Gastroesophageal sphincter (tissue), 4 donors: ENCODE data around the gene ADIG. TPM values are rescaled to one million over a fixed set of nuclear protein-coding genes. Genes with fewer than 3 reads are reported as not detected.

Experiments
- ATAC-seq: fragments of 150-250 bp; one replicate; pipeline ENCODE4 v1.9.1; 2016; ENCODE audit warnings: mild to moderate bottlenecking, moderate library complexity
- H3K27ac ChIP-seq, 4 donors: fragments of 200-600 bp; sonication (generic) in 3 of 4; 1 replicate in 3 of 4; 2 replicates in 1 of 4; pipeline ENCODE4 v1.5.1; 2016 to 2019
- H3K27me3 ChIP-seq: fragments of 200-600 bp; sonication (generic); one replicate; pipeline ENCODE4 v1.5.1; 2019
- H3K36me3 ChIP-seq, 2 donors: fragments of 200-600 bp; sonication (generic); one replicate each; pipeline ENCODE4 v1.5.1; 2019; ENCODE audit warnings: control low read depth in 1 of 2
- H3K4me1 ChIP-seq, 3 donors: fragments of 200-600 bp; sonication (generic); 1 replicate in 2 of 3; 2 replicates in 1 of 3; pipeline ENCODE4 v1.5.1; 2016 to 2019; ENCODE audit warnings: control low read depth in 2 of 3
- H3K4me3 ChIP-seq, 2 donors: fragments of 200-600 bp; sonication (generic); one replicate each; pipeline ENCODE4 v1.5.1; 2019; ENCODE audit warnings: mild to moderate bottlenecking in 1 of 2, moderate library complexity in 1 of 2
- H3K9me3 ChIP-seq, 3 donors: fragments of 200-600 bp; sonication (generic); one replicate each; pipeline ENCODE4 v1.5.1; 2017 to 2019; ENCODE audit warnings: control low read depth in 2 of 3
- CTCF ChIP-seq, 4 experiments: fragments of 200-600 bp in 2 of 4; fragments of 450-650 bp in 2 of 4; sonication (generic) in 1 of 4; IDR thresholded peaks; one replicate each; pipeline ENCODE4 v1.5.1; 2017 to 2019; ENCODE audit warnings: antibody characterized with exemption in 4 of 4, mild to moderate bottlenecking in 2 of 4, moderate library complexity in 2 of 4
- EP300 ChIP-seq: sonication (generic); formaldehyde crosslinking; IDR thresholded peaks from one replicate; pipeline ENCODE4 v1.6.1; 2017; ENCODE audit warnings: antibody characterized with exemption, mild to moderate bottlenecking
- POLR2A ChIP-seq, 2 donors: fragments of 450-650 bp; IDR thresholded peaks; one replicate each; pipeline ENCODE4 v1.6.1; 2017; ENCODE audit warnings: antibody characterized with exemption in 2 of 2, mild to moderate bottlenecking in 2 of 2, moderate library complexity in 1 of 2
- POLR2AphosphoS5 ChIP-seq: sonication (generic); formaldehyde crosslinking; IDR thresholded peaks from one replicate; pipeline ENCODE4 v1.6.1; 2017; ENCODE audit warnings: antibody characterized with exemption
- WGBS, 2 donors: methylation state at CpG; one replicate each; pipeline ENCODE4 v1.1.5; 2018; ENCODE audit warnings: low coverage in 1 of 2; 5-methylcytosine and 5-hydroxymethylcytosine counted together
- total RNA-seq, 4 donors: library from RNA; depleted of rRNA; stranded (reverse); fragments of >200 nt; gene quantifications; one replicate each; pipeline ENCODE4 v1.1.0, GENCODE V29; 2016

Gene ADIG
- total RNA-seq, 4 donors from 2014 or later: not detected

- Histone ChIP-seq H3K9me3 (no peaks in the 10 kb centered on the region), H3K36me3 (no peaks in the 10 kb centered on the region), H3K27ac (no peak overlapping the region), H3K27me3 (peaks cover 89% of the 10 kb centered on the region), H3K4me3 (no peak overlapping the region), H3K4me1 (no peaks in the 10 kb centered on the region)
- no peak for ATAC-seq
- TF ChIP-seq CTCF (IDR thresholded peaks at IDR 0.05) (no peak), POLR2A (IDR thresholded peaks at IDR 0.05) (no peak), POLR2AphosphoS5 (no peak), EP300 (no peak)
- 83 to 90% methylated on average over 1 to 4 of the region's 4 CpGs for WGBS, 2 donors
Measured at GRCh38 chr20:38617830-38618196, 36.8 kb downstream of the ADIG start.

- Histone ChIP-seq H3K4me1 (no peaks in the 10 kb centered on the region), H3K4me3 (no peak overlapping the region), H3K36me3 (no peaks in the 10 kb centered on the region), H3K9me3 (peaks cover 0 to 11% (median 0%) of the 10 kb centered on the region in 3 donors), H3K27me3 (peaks cover 79% of the 10 kb centered on the region), H3K27ac (no peak overlapping the region)
- TF ChIP-seq EP300 (no peak), POLR2AphosphoS5 (no peak), POLR2A (IDR thresholded peaks at IDR 0.05) (no peak), CTCF (IDR thresholded peaks at IDR 0.05) (no peak)
- WGBS, 2 donors: 47 to 53% methylated on average over 4 to 8 of the region's 9 CpGs
- no peak for ATAC-seq
Measured at GRCh38 chr20:38620441-38620840, 39.4 kb downstream of the ADIG start.

GRCh38 chr20:38623061-38623460, 42.1 kb downstream of the ADIG start:
- no peak for TF ChIP-seq CTCF (IDR thresholded peaks at IDR 0.05)
- no peak for TF ChIP-seq POLR2AphosphoS5
- no peak for TF ChIP-seq EP300
- TF ChIP-seq POLR2A (IDR thresholded peaks at IDR 0.05): no peak
- peaks cover 58% of the 10 kb centered on the region for H3K27me3 ChIP-seq
- no peak overlapping the region for H3K4me3 ChIP-seq
- H3K27ac ChIP-seq: no peak overlapping the region
- no peaks in the 10 kb centered on the region for H3K36me3 ChIP-seq
- peaks cover 0 to 11% (median 0%) of the 10 kb centered on the region in 3 donors for H3K9me3 ChIP-seq
- WGBS, 2 donors: no CpG with 5 or more reads among the region's 4 CpGs
- no peaks in the 10 kb centered on the region for H3K4me1 ChIP-seq
- no peak for ATAC-seq

- H3K4me1 ChIP-seq: no peaks in the 10 kb centered on the region
Measured at GRCh38 chr20:38624084-38624483, 43.1 kb downstream of the ADIG start.

More at GRCh38 chr20:38624084-38624483, 43.1 kb downstream of the ADIG start:
- TF ChIP-seq EP300: no peak
- TF ChIP-seq CTCF (IDR thresholded peaks at IDR 0.05): no peak
- no peak for TF ChIP-seq POLR2AphosphoS5
- TF ChIP-seq POLR2A (IDR thresholded peaks at IDR 0.05): no peak
- 60 to 78% methylated on average over 1 of the region's 2 CpGs for WGBS, 2 donors
- Histone ChIP-seq H3K9me3 (peaks cover 0 to 11% (median 0%) of the 10 kb centered on the region in 3 donors), H3K27me3 (peaks cover 49% of the 10 kb centered on the region), H3K4me3 (no peak overlapping the region), H3K36me3 (no peaks in the 10 kb centered on the region), H3K27ac (no peak overlapping the region)
- ATAC-seq: no peak
